ENCODE data around the gene MAPK6.

MAPK6 gene

GRCh38 chr15:52018693-52019393, at the start of gene MAPK6:
Gene MAPK6, plus strand, starts transcription at chr15:52019219. Its CDS starts 27,242 bp downstream, at chr15:52046461.
- TF ChIP-seq, protein P1, sequence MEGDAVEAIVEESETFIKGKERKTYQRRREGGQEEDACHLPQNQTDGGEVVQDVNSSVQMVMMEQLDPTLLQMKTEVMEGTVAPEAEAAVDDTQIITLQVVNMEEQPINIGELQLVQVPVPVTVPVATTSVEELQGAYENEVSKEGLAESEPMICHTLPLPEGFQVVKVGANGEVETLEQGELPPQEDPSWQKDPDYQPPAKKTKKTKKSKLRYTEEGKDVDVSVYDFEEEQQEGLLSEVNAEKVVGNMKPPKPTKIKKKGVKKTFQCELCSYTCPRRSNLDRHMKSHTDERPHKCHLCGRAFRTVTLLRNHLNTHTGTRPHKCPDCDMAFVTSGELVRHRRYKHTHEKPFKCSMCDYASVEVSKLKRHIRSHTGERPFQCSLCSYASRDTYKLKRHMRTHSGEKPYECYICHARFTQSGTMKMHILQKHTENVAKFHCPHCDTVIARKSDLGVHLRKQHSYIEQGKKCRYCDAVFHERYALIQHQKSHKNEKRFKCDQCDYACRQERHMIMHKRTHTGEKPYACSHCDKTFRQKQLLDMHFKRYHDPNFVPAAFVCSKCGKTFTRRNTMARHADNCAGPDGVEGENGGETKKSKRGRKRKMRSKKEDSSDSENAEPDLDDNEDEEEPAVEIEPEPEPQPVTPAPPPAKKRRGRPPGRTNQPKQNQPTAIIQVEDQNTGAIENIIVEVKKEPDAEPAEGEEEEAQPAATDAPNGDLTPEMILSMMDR (IDR thresholded peaks at IDR 0.05; ENCODE audit: insufficient read depth, low read depth, low read length, missing control alignments): no peak
- peak; percentile 94 for DNase-seq (ENCODE audit: low read depth)
- peak within 1 kb of the TSS; percentile 62 for H3K4me3 ChIP-seq (ENCODE audit: low read length)

DNA sequence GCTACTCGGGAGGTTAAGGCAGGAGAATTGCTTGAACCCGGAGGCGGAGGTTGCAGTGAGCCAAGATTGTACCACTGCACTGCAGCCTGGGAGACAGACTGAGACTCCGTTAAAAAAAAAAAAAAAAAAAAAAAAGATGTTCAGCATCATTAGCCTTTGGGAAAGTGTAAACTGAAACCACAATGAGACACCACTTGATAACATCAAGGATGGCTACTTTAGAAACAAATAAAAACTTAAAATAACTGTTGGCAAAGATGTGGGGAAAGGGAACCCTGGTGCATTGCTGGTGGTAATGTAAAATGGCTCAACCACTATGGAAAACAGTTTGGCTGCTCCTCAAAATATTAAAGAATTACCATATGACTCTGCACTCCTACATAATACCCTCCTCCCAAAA, 49.3 kb upstream of the MAPK6 start:
- DNase-seq (ENCODE audit: low read depth): no peak
- TF ChIP-seq, protein P1 (IDR thresholded peaks at IDR 0.05; ENCODE audit: insufficient read depth, low read depth, low read length, missing control alignments): no peak
- peak overlapping the region; percentile 95 for H3K4me3 ChIP-seq (ENCODE audit: low read length)

GRCh38 chr15:51970132-51970817, 48.7 kb upstream of the MAPK6 start:
- DNase-seq (ENCODE audit: low read depth): no peak
- peak overlapping the region; percentile 95 for H3K4me3 ChIP-seq (ENCODE audit: low read length)
- TF ChIP-seq, protein P1 (IDR thresholded peaks at IDR 0.05; ENCODE audit: insufficient read depth, low read depth, low read length, missing control alignments): no peak

GRCh38 chr15:51971032-51971374, 48.0 kb upstream of the MAPK6 start:
- H3K4me3 ChIP-seq (ENCODE audit: low read length): peak overlapping the region; percentile 95
- no peak for DNase-seq (ENCODE audit: low read depth)
- TF ChIP-seq, protein P1 (IDR thresholded peaks at IDR 0.05; ENCODE audit: insufficient read depth, low read depth, low read length, missing control alignments): no peak

GRCh38 chr15:51971375-51972133, 47.5 kb upstream of the MAPK6 start, which contains the start of gene LEO1:
Gene LEO1, minus strand, starts transcription at chr15:51971778. Its CDS starts 33 bp downstream, at chr15:51971745.
- peak; percentile 98 for DNase-seq (ENCODE audit: low read depth)
- peak within 1 kb of the TSS; percentile 95 for H3K4me3 ChIP-seq (ENCODE audit: low read length)
- TF ChIP-seq, protein P1 (IDR thresholded peaks at IDR 0.05; ENCODE audit: insufficient read depth, low read depth, low read length, missing control alignments): peak; percentile 43

DNA sequence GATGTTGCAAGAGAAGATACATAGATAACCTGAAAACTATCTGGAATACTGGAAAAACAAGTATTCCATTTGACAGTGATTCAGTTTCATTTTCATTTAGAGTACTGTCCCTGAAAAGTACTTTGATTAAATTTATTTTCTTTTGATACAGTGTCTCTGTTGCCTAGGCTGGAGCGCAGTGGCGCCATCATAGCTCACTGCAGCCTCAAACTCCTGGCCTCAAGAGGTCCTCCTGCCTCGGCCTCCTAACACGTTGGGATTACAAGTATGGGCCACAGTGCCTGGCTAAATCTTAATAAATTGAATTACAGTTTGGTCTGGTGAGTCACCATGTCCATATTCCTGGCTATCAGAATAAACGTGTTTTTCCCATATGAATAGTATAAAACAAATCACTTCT, 45.8 kb upstream of the MAPK6 start:
- no peak overlapping the region for H3K4me3 ChIP-seq (ENCODE audit: low read length)
- DNase-seq (ENCODE audit: low read depth): no peak
- TF ChIP-seq, protein P1 (IDR thresholded peaks at IDR 0.05; ENCODE audit: insufficient read depth, low read depth, low read length, missing control alignments): no peak
